ENCODE results near the gene RRN3.
"Not testable (repeated sequence)": the region's sequence is repeated elsewhere in the genome, so short reads cannot be mapped to it uniquely, and the experiment has no call there.

The RRN3 gene, protein sequence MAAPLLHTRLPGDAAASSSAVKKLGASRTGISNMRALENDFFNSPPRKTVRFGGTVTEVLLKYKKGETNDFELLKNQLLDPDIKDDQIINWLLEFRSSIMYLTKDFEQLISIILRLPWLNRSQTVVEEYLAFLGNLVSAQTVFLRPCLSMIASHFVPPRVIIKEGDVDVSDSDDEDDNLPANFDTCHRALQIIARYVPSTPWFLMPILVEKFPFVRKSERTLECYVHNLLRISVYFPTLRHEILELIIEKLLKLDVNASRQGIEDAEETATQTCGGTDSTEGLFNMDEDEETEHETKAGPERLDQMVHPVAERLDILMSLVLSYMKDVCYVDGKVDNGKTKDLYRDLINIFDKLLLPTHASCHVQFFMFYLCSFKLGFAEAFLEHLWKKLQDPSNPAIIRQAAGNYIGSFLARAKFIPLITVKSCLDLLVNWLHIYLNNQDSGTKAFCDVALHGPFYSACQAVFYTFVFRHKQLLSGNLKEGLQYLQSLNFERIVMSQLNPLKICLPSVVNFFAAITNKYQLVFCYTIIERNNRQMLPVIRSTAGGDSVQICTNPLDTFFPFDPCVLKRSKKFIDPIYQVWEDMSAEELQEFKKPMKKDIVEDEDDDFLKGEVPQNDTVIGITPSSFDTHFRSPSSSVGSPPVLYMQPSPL

DNA sequence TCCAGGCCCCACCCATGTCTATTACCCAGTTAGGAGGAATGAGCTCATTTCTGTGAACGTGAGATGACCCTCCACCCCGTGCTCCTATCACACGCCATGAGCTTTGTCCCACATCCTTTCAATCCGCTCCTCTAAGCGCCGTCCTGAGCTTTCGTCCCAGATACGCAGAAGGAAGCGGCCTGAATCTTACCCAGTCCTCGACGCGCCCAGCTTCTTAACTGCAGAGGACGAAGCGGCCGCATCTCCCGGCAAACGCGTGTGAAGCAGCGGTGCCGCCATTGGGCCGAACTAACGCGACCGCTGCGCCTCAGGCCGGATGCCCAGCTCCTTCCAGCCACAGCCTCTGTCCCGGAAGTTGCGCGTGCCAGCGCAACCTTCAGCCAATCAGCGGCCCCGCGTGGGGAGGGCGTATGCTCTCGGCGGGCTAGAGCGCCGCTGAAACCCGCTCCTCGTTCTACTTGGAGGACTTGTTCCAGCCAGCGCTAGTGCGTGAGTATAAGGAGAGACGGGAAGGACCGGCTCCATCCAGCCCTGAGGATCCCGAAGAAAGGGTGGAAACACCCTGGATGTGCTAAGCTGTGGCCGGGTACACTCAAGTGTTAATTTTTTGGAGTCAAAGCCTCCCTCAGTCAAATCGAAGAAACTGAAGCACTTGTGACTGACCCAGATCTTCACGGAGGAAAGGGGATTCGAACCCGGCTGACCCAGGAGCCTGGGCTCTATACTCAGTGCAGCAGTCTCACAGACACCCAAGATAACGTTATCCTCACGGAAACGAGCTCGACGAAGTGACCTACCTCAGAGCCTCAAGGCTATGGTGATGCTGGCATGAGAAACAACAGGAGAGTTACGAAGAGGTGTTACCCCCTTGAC is at the start of gene RRN3:
Gene RRN3, minus strand, starts transcription at position 318 of the 873 bp plus-strand sequence. Its CDS starts 39 bp downstream, at position 279.
- peak; percentile 95 for DNase-seq

DNA sequence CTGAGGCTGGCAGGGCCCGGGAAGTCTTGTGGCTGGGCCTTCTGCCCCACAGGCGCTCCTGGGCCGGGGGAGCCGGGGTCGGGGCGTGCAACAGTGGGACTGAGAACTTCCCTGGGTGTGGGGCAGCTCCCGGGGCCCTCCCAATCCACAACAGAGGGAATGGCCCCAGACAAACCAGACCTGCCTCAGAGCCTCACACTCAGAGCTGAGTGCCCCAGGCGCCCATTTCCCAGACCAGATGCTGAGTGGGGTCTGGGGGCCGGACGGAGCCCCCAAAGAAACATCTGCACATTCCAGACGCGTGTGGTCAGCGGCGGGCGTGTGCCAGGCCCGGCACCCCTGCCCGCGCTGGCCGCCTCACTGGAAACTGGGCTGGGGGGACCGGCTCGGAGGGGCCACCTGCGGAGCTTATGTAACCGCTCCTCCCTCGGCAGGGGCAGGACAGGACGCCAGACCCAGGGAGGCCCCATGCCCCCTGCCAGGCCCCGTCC is 49.6 kb upstream of the RRN3 start:
- peak; percentile 55 for DNase-seq

- DNase-seq: not testable (repeated sequence)
Measured at GRCh38 chr16:15142891-15143600, 49.0 kb upstream of the RRN3 start.

- DNase-seq: peak; percentile 34
Measured at GRCh38 chr16:15142107-15142890, 48.2 kb upstream of the RRN3 start.

DNA sequence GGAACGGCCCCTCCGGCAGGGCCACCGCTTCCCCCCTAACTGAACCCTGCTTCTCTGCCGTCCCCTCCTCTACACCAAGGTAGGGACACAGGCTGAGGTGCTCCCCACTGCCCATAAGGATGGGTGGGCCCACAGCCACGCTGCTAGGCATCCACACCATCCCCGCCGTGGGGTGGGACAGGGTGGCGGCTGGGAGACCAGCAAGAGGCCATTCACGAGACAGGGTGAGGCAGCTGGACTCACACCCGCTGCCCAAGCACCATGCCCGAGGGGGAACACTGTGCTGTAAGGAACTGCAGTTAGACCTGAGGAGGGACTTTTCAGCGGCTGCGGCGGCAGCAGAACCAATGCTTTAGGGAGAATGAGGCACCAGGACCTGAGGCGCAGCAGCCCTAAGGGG is 47.5 kb upstream of the RRN3 start:
- DNase-seq: peak; percentile 31

DNA sequence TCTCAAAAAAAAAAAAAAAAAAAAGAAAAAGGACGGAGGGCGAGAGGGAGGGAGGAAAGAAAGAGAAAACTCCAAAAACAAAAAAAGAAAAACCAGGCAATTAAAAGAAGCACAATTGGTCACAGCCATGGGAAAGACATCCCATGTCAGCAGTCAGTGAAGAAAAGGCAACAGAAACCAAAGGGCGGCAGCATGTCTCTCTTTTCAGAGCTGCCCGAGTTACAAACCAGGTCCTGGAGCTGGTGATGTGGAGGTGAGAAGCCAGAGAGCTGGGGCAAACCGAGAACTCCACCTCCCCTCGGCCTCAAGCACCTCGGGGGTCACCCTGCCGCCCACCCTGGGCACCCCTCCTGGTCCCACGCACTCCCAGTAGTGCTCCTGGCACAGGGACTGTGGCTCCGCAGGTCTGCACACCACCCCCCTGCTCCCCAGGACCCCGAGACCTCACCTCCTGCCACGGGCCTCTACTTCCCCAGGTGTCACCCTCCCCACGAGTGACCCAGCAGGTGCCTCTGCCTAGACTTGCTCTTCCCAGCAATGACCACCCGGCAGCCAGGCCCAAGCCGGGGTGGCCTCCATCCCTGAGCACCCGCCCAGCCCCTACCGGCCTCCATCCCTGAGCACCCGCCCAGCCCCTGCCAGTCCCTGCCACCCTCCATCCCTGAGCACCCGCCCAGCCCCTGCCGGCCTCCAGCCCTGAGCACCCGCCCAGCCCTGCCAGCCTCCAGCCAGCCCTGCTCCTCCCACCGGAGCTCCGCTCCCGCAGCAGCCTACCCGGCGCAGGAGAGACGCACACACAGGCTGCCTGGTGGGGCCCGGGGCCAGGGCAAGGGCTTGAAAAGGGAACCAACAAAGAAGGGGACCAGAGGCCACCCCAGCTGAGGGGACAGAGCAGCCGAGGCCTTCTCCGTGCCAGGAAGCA is 46.6 kb upstream of the RRN3 start:
- peak; percentile 48 for DNase-seq

DNA sequence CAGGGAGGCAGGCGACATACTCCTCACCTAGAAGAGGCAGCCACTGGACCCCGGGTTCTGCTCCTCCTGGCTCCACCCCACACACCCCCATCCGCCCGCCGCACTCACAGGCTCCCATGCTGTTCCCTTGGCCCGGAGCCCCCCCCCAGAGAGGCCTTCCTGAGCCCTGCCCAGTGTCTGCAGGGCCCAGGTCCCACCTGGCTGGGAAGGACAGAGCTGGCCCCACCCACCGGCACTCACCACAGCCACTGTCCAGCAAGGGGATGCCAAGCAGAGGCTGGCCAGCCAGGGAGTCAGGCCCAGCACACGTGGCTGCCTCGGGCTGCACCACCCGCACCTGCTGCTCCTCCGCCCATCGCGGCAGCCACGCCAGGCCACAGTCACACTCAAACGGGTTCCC is 43.4 kb upstream of the RRN3 start:
- not testable (repeated sequence) for DNase-seq

GRCh38 chr16:15135483-15136360 is 41.6 kb upstream of the RRN3 start:
- not testable (repeated sequence) for DNase-seq

GRCh38 chr16:15134752-15135482 is 40.8 kb upstream of the RRN3 start:
- not testable (repeated sequence) for DNase-seq

DNA sequence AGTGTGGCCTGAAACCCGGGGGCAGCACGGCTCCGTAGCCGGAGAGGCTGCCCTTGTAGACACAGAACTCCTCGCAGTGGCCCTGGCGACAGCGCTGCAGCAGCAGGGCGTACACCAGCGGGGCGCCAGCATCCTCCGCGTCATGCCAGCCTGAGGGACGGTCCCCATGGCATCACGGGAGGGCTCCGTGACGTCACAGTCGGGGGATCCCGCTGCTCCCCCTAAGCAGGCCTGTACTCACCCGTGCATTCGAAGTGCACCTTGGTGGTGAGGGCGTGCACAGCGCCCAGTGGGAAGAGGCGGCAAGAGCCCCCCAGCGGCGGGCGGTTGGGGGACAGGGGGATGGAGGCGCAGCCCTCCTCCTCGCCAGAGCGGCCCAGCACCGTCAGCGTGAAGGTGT is 39.5 kb upstream of the RRN3 start:
- DNase-seq: not testable (repeated sequence)

DNA sequence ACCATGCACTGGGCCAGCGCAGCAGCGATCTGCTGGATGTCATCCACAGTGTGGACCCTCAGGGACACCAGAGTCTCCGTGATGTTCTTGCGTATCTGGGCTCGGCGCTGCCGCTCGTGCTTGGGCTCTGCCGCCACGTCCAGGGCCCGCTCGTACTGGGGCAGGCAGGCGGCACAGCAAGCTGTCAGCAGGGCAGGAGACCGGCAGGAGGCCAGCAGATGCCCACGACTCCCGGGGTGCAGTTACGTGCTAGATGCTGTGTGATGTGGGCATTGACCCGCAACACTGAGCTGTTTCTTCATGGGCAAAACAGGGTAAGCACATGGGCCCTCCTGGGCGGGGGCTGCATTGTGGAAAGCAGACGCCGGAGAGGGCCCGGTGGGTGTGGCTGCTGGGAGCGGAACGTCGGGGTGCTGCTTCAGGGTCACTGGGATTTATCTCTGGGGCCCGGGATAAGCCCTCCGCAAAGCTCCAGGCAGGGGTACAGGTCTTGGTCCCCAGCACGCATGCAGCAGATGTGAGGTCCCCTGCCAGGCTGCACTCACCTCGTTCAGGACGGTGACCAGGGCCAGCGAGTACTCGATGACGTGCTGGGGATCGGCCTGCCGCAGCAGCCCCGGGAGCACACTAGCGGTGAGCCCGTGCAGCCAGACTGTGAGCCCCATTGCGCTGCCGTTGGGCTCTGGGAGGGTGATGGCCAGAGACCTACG is 38.8 kb upstream of the RRN3 start:
- DNase-seq: not testable (repeated sequence)

- not testable (repeated sequence) for DNase-seq
Measured at GRCh38 chr16:15130943-15131700, 37.0 kb upstream of the RRN3 start.

- not testable (repeated sequence) for DNase-seq
Measured at GRCh38 chr16:15130256-15130932, 36.3 kb upstream of the RRN3 start.

DNA sequence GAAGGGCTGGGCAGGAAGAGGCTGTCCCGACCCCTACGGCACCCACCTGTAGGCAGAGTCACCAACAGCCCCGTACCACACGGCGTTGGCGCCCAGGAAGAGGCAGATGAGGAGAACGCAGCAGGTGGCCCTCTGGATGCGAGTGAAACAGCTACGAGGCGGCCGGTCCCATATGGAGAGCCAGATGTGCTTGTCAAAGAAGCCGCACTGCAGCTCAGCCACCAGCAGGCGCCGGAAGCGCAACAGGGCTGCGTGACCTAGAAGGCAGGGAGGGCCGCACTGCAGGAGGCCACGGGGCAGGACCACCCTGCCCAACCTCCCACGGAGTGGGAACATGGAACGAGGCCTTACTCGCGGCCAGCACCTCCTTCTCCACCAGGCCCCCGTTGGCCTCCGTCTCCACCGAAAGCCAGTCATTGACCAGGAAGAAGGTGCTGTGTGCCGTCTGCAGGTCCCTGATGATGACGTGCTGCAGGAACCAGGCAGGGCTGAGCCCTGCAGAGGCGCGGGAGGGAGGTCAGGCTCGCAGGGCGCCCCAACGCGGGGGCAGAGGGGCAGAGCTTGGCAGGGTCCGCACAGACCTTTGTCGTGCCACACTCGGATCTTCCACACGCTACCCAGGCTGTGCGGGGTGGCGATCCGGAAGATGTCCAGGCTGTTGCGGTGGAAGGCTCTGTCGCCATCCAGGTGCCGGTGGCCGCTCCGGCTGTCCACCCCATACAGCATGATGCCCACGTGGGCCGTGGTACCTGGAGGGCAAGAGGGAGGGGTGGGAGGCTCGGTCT is 33.8 kb upstream of the RRN3 start:
- not testable (repeated sequence) for DNase-seq

GRCh38 chr16:15100372-15100987 is 6.4 kb upstream of the RRN3 start:
- not testable (repeated sequence) for DNase-seq
